HCT116 (cell line): ENCODE data around the gene ADAM17.
"Not testable (repeated sequence)": the region's sequence is repeated elsewhere in the genome, so short reads cannot be mapped to it uniquely, and the experiment has no call there.

Experiments
- CEBPB ChIP-seq: IDR thresholded peaks from 2 replicates; pipeline ENCODE4 v1.6.1; 2012; ENCODE audit warnings: low read depth
- EGR1 ChIP-seq: IDR thresholded peaks from 2 replicates; pipeline ENCODE4 v1.6.1; 2012; ENCODE audit warnings: low read depth
- EZH2 ChIP-seq: fragments of 200-600 bp; sonication (generic); IDR thresholded peaks from 2 replicates; pipeline ENCODE4 v1.6.1; 2017; ENCODE audit warnings: antibody characterized with exemption, mixed run types
- EZH2phosphoT487 ChIP-seq: fragments of 200-600 bp; IDR thresholded peaks from 2 replicates; pipeline ENCODE4 v1.6.1; 2018; ENCODE audit warnings: antibody characterized with exemption, borderline replicate concordance
- POLR2A ChIP-seq: IDR thresholded peaks from 2 replicates; pipeline ENCODE4 v1.7.0; 2011; ENCODE audit warnings: borderline replicate concordance; ENCODE audit not compliant: insufficient read depth, insufficient read length; ENCODE audit errors: extremely low read depth
- RAD21 ChIP-seq: IDR thresholded peaks from 2 replicates; pipeline ENCODE4 v1.6.1; 2012; ENCODE audit warnings: low read depth, mild to moderate bottlenecking
- SP1 ChIP-seq: IDR thresholded peaks from 2 replicates; pipeline ENCODE4 v1.6.1; 2012; ENCODE audit warnings: low read depth
- TCF7L2 ChIP-seq: IDR thresholded peaks from 2 replicates; pipeline ENCODE4 v1.7.0; 2011; ENCODE audit warnings: borderline replicate concordance, inconsistent platforms; ENCODE audit not compliant: insufficient read depth, insufficient read length; ENCODE audit errors: extremely low read depth
- YY1 ChIP-seq: IDR thresholded peaks from 2 replicates; pipeline ENCODE4 v1.6.1; 2011; ENCODE audit warnings: low read length, low read depth, moderate library complexity, mild to moderate bottlenecking; ENCODE audit not compliant: insufficient replicate concordance; ENCODE audit errors: extremely low read depth
- ZFX ChIP-seq: fragments of 450-650 bp; IDR thresholded peaks from 2 replicates; pipeline ENCODE4 v1.6.1; 2017
- TF ChIP-seq, protein P1 (sequence below): IDR thresholded peaks from 2 replicates; pipeline ENCODE4 v1.6.1; 2012; ENCODE audit warnings: low read depth
- TF ChIP-seq, protein P2 (sequence below), 3 experiments: fragments of 200-600 bp in 1 of 3; sonication (generic) in 1 of 3; IDR thresholded peaks in 2 of 3; conservative IDR thresholded peaks in 1 of 3; 2 replicates each; pipeline ENCODE4 v1.5.1; 2012 to 2017; ENCODE audit warnings: low read depth in 2 of 3, low read length in 2 of 3, antibody characterized with exemption in 1 of 3, borderline replicate concordance in 1 of 3, control low read depth in 1 of 3, mild to moderate bottlenecking in 1 of 3, mixed read lengths in 1 of 3, mixed run types in 1 of 3, moderate library complexity in 1 of 3; ENCODE audit not compliant: insufficient read depth in 1 of 3
- TF ChIP-seq, protein P3 (sequence below): IDR thresholded peaks from 2 replicates; pipeline ENCODE4 v1.6.1; 2012

DNA sequence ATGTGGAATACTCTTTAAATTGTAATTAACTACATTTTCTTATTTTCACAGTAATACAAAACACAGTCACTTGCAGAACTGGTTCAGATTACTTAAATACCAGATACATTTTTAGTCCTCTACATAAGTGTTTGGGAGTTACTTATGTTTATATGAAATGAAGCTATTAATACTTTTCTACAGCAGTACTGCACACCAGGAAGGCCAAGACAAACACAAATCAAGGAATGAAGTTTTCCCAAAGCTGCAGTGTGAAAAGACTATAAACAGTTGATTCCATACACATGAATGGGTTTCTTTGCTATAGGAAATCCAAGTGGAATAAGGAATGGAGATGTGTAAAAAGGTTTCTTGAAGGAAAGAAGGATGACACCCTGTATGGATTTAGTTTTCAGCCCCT, 29.3 kb upstream of the ADAM17 start:
- TF ChIP-seq, protein P1, sequence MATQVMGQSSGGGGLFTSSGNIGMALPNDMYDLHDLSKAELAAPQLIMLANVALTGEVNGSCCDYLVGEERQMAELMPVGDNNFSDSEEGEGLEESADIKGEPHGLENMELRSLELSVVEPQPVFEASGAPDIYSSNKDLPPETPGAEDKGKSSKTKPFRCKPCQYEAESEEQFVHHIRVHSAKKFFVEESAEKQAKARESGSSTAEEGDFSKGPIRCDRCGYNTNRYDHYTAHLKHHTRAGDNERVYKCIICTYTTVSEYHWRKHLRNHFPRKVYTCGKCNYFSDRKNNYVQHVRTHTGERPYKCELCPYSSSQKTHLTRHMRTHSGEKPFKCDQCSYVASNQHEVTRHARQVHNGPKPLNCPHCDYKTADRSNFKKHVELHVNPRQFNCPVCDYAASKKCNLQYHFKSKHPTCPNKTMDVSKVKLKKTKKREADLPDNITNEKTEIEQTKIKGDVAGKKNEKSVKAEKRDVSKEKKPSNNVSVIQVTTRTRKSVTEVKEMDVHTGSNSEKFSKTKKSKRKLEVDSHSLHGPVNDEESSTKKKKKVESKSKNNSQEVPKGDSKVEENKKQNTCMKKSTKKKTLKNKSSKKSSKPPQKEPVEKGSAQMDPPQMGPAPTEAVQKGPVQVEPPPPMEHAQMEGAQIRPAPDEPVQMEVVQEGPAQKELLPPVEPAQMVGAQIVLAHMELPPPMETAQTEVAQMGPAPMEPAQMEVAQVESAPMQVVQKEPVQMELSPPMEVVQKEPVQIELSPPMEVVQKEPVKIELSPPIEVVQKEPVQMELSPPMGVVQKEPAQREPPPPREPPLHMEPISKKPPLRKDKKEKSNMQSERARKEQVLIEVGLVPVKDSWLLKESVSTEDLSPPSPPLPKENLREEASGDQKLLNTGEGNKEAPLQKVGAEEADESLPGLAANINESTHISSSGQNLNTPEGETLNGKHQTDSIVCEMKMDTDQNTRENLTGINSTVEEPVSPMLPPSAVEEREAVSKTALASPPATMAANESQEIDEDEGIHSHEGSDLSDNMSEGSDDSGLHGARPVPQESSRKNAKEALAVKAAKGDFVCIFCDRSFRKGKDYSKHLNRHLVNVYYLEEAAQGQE = not testable (repeated sequence)
- TF ChIP-seq POLR2A, CEBPB, SP1, RAD21, EZH2phosphoT487, ZFX, TCF7L2, EZH2, EGR1, YY1: not testable (repeated sequence)
- TF ChIP-seq, protein P2, sequence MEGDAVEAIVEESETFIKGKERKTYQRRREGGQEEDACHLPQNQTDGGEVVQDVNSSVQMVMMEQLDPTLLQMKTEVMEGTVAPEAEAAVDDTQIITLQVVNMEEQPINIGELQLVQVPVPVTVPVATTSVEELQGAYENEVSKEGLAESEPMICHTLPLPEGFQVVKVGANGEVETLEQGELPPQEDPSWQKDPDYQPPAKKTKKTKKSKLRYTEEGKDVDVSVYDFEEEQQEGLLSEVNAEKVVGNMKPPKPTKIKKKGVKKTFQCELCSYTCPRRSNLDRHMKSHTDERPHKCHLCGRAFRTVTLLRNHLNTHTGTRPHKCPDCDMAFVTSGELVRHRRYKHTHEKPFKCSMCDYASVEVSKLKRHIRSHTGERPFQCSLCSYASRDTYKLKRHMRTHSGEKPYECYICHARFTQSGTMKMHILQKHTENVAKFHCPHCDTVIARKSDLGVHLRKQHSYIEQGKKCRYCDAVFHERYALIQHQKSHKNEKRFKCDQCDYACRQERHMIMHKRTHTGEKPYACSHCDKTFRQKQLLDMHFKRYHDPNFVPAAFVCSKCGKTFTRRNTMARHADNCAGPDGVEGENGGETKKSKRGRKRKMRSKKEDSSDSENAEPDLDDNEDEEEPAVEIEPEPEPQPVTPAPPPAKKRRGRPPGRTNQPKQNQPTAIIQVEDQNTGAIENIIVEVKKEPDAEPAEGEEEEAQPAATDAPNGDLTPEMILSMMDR (IDR thresholded peaks at IDR 0.05 in 2 of 3, conservative IDR thresholded peaks at IDR 0.05 in 1 of 3; ENCODE audit: borderline replicate concordance in 1 of 3, insufficient read depth in 1 of 3, low read depth in 2 of 3, low read length in 2 of 3) = not testable (repeated sequence)
- TF ChIP-seq, protein P3, sequence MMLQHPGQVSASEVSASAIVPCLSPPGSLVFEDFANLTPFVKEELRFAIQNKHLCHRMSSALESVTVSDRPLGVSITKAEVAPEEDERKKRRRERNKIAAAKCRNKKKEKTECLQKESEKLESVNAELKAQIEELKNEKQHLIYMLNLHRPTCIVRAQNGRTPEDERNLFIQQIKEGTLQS = not testable (repeated sequence)
